Spleen (tissue), 11 donors: ENCODE results near the gene GADL1. TPM values are rescaled to one million over a fixed set of nuclear protein-coding genes. Genes with fewer than 3 reads are reported as not detected.

ENCODE experiments used
- DNase-seq: peaks from one replicate; pipeline ENCODE4 v3.0.0-alpha.2; 2020
- H3K27ac ChIP-seq, 8 donors: fragments of 200-600 bp; sonication (generic) in 7 of 8; 1 replicate in 4 of 8; 2 replicates in 4 of 8; pipeline versions ENCODE4 v1.5.0 to v1.8.0; 2016 to 2021; ENCODE audit warnings: inconsistent platforms in 4 of 8, mild to moderate bottlenecking in 4 of 8, moderate library complexity in 1 of 8
- H3K27me3 ChIP-seq, 7 donors: fragments of 200-600 bp; sonication (generic) in 6 of 7; replicated peaks in 1 of 7; 1 replicate in 4 of 7; 2 replicates in 3 of 7; pipeline versions ENCODE4 v1.5.0 to v1.8.0; 2016 to 2021; ENCODE audit warnings: inconsistent platforms in 3 of 7, mild to moderate bottlenecking in 1 of 7
- H3K36me3 ChIP-seq, 6 donors: fragments of 200-600 bp; sonication (generic) in 5 of 6; 1 replicate in 4 of 6; 2 replicates in 2 of 6; pipeline versions ENCODE4 v1.5.0 to v1.8.0; 2016 to 2021; ENCODE audit warnings: inconsistent platforms in 2 of 6
- H3K4me1 ChIP-seq, 6 donors: fragments of 200-600 bp; sonication (generic) in 5 of 6; 1 replicate in 3 of 6; 2 replicates in 3 of 6; pipeline versions ENCODE4 v1.5.0 to v1.8.0; 2016 to 2021; ENCODE audit warnings: inconsistent platforms in 3 of 6
- H3K4me3 ChIP-seq, 8 donors: fragments of 200-600 bp; sonication (generic) in 7 of 8; 1 replicate in 4 of 8; 2 replicates in 4 of 8; pipeline versions ENCODE4 v1.5.0 to v1.8.0; 2016 to 2021; ENCODE audit warnings: inconsistent platforms in 4 of 8, mild to moderate bottlenecking in 4 of 8, moderate library complexity in 2 of 8
- H3K9me3 ChIP-seq, 8 donors: fragments of 200-600 bp; sonication (generic) in 7 of 8; 1 replicate in 4 of 8; 2 replicates in 4 of 8; pipeline versions ENCODE4 v1.5.0 to v1.8.0; 2016 to 2021; ENCODE audit warnings: inconsistent platforms in 4 of 8
- CTCF ChIP-seq, 11 experiments: fragments of 200-600 bp in 7 of 11; fragments of 450-650 bp in 4 of 11; sonication (generic) in 4 of 11; IDR thresholded peaks in 8 of 11; conservative IDR thresholded peaks in 3 of 11; 1 replicate in 7 of 11; 2 replicates in 4 of 11; pipeline versions ENCODE4 v1.4.0 to v1.8.0; 2016 to 2021; ENCODE audit warnings: antibody characterized with exemption in 11 of 11, inconsistent platforms in 4 of 11, mild to moderate bottlenecking in 1 of 11
- POLR2A ChIP-seq, 3 donors: fragments of 450-650 bp; IDR thresholded peaks; one replicate each; pipeline ENCODE4 v1.5.1; 2017; ENCODE audit warnings: antibody characterized with exemption in 3 of 3, mild to moderate bottlenecking in 1 of 3
- POLR2AphosphoS5 ChIP-seq, 3 donors: sonication (generic); formaldehyde crosslinking; IDR thresholded peaks; one replicate each; pipeline ENCODE4 v1.5.1; 2017; ENCODE audit warnings: antibody characterized with exemption in 3 of 3
- WGBS, 5 donors: extraction: QIAGEN DNeasy Blood & Tissue Kit in 3 of 5; methylation state at CpG; one replicate each; pipeline versions ENCODE4 v1.1.5 to v1.1.7; 2013 to 2018; 5-methylcytosine and 5-hydroxymethylcytosine counted together
- intact Hi-C: fragments of 100-400 bp; cut with DNase I; formaldehyde crosslinking; loops from one replicate; pipeline ENCODE4 v1.15.0; 2023; ENCODE audit warnings: low total_unique reads
- polyA plus RNA-seq, 3 donors: library from polyadenylated mRNA; stranded (reverse); fragments of 200-250 nt; gene quantifications; one replicate each; pipeline ENCODE4 v1.2.1, GENCODE V29; 2013
- total RNA-seq, 7 donors: library from RNA; depleted of rRNA in 3 of 7; stranded (reverse); fragments of >200 nt in 3 of 7; fragmentation: NEBNext Ultra II Directional in 4 of 7; extraction: Animal tissue kit (Norgen Biotek cat#: 25700) in 4 of 7; gene quantifications; one replicate each; pipeline versions ENCODE4 v1.1.0 to v1.2.1, GENCODE V29; 2016 to 2021
- donor health status: healthy with polysubstance abuse.
- donor health status: DM: no; HTN: no; CAD: no; lungs with moderate emphysema.
- donor health status: DM: no; HTN: no; CAD: no.
- donor health status: Bipolar disorder and iron deficiency.
- donor health status: healthy.
- donor health status: DM: no; HTN: no; CAD: no.
- donor health status: DM: yes; HTN: yes; CAD: no.

The GADL1 gene
- total and polyA plus RNA-seq, 10 donors = 0.02 to 0.16 (median 0.08) TPM; not detected in 6

DNA sequence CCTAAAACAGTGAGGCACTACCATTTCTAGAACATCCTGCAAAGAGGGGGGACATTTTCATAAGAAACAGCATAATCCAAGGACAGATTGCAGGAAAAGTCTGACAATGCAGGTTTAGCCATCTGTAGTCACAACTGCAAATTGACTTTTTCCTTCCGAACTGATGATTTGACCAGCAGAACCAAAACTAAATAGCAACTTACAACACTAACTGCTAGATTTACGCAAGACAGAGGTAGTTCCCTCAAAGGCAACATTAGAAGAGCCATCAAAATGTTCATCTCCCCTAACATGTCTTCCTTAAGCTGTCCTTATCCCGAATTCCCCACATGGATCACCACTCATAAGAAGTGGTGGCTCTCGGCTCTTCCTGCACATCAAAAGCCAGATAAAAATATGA is 129.6 kb downstream of the GADL1 start:
- TF ChIP-seq POLR2AphosphoS5 (IDR thresholded peaks at IDR 0.05) = no peak
- TF ChIP-seq POLR2A (IDR thresholded peaks at IDR 0.05) = no peak
- no peak for TF ChIP-seq CTCF (IDR thresholded peaks at IDR 0.05 in 8 of 11, conservative IDR thresholded peaks at IDR 0.05 in 3 of 11)
- Histone ChIP-seq H3K36me3 (no peaks in the 10 kb centered on the region), H3K27me3 (no peaks in the 10 kb centered on the region), H3K4me3 (no peak overlapping the region), H3K9me3 (no peaks in the 10 kb centered on the region), H3K4me1 (peaks cover 0 to 7% (median 1%) of the 10 kb centered on the region in 6 donors), H3K27ac (no peak overlapping the region)
- 43 to 79% (median 74%) methylated on average over 4 of the region's 4 CpGs for WGBS, 5 donors
- no peak for DNase-seq
- intact Hi-C loops = loop anchor here (5.0 kb wide), 1 partner anchor 367 kb away; no protein-coding TSS in a partner anchor

DNA sequence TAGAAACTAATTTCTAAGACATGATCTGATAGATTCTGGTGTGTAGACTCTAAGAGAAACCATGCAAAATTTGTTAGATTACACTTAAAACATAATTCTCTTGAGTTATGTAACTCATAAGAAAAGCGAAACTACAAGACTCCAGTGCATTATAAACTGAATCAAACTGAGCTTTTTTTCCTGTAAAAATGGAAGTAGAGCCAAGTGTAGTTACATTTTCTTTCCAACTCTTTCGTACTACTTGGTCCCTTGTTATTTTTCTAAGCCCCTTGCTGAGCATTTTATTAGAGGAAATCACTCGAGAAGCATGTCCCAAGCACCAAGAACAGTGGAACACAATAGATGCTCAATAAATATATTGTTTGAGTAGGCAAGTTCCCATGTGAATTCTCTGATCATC is 130.2 kb downstream of the GADL1 start:
- WGBS, 5 donors = 47 to 71% (median 67%) methylated on average over 3 of the region's 3 CpGs
- no peaks in the 10 kb centered on the region for H3K36me3 ChIP-seq
- H3K9me3 ChIP-seq = no peaks in the 10 kb centered on the region
- H3K4me3 ChIP-seq = no peak overlapping the region
- H3K27ac ChIP-seq = no peak overlapping the region
- DNase-seq = no peak
- TF ChIP-seq CTCF (IDR thresholded peaks at IDR 0.05 in 8 of 11, conservative IDR thresholded peaks at IDR 0.05 in 3 of 11) (no peak), POLR2A (IDR thresholded peaks at IDR 0.05) (no peak), POLR2AphosphoS5 (IDR thresholded peaks at IDR 0.05) (no peak)
- H3K4me1 ChIP-seq = peaks cover 0 to 7% (median 1%) of the 10 kb centered on the region in 6 donors
- intact Hi-C loops = no loop called here
- no peaks in the 10 kb centered on the region for H3K27me3 ChIP-seq

- intact Hi-C loops = no loop called here
- no peak overlapping the region for H3K27ac ChIP-seq
- TF ChIP-seq POLR2A (IDR thresholded peaks at IDR 0.05) (no peak), CTCF (IDR thresholded peaks at IDR 0.05 in 8 of 11, conservative IDR thresholded peaks at IDR 0.05 in 3 of 11) (no peak), POLR2AphosphoS5 (IDR thresholded peaks at IDR 0.05) (no peak)
- H3K36me3 ChIP-seq = no peaks in the 10 kb centered on the region
- no peaks in the 10 kb centered on the region for H3K27me3 ChIP-seq
- WGBS, 5 donors = 91 to 100% (median 99%) methylated on average over 3 of the region's 3 CpGs
- no peak for DNase-seq
- no peaks in the 10 kb centered on the region for H3K4me1 ChIP-seq
- H3K4me3 ChIP-seq = no peak overlapping the region
- H3K9me3 ChIP-seq = no peaks in the 10 kb centered on the region
Measured at GRCh38 chr3:30761374-30761773, 133.1 kb downstream of the GADL1 start.

DNA sequence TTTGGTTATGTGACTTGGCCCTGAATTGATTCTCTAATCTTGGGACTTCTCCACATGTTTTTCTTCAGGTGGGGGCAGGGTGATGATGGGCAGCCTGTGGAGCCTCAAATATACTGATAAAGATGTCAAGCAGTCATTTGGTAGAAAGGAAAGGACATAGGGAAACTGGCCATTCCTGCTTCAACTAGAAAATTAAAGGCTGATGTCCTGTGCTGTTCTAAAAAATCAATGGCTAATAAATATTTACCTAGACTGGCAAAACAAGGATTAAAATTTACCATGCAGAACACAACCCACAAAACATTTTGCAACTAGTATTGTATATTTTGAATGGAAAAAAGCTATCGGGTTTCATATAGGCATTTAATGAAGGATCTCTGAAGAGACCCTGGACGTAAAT is 133.7 kb downstream of the GADL1 start:
- H3K36me3 ChIP-seq = no peaks in the 10 kb centered on the region
- WGBS, 5 donors = 91 to 96% (median 93%) methylated on average over 2 of the region's 2 CpGs
- H3K4me1 ChIP-seq = no peaks in the 10 kb centered on the region
- H3K9me3 ChIP-seq = no peaks in the 10 kb centered on the region
- H3K4me3 ChIP-seq = no peak overlapping the region
- no peaks in the 10 kb centered on the region for H3K27me3 ChIP-seq
- TF ChIP-seq POLR2AphosphoS5 (IDR thresholded peaks at IDR 0.05) (no peak), POLR2A (IDR thresholded peaks at IDR 0.05) (no peak), CTCF (IDR thresholded peaks at IDR 0.05 in 8 of 11, conservative IDR thresholded peaks at IDR 0.05 in 3 of 11) (no peak)
- no peak overlapping the region for H3K27ac ChIP-seq
- no peak for DNase-seq
- intact Hi-C loops = no loop called here
